HEK293 (cell line): ENCODE data around the gene PPM1N.

ENCODE experiments used
- KLF16 ChIP-seq: fragments of 450-650 bp; formaldehyde crosslinking; IDR thresholded peaks from 2 replicates; pipeline ENCODE4 v1.5.1; 2017; ENCODE audit warnings: missing biosample characterization, missing genetic modification characterization
- PRDM1 ChIP-seq: fragments of 450-650 bp; formaldehyde crosslinking; IDR thresholded peaks from 2 replicates; pipeline ENCODE4; 2016; ENCODE audit warnings: missing biosample characterization, missing genetic modification characterization
- ZNF10 ChIP-seq: fragments of 450-650 bp; formaldehyde crosslinking; IDR thresholded peaks from 2 replicates; pipeline ENCODE4 v1.5.1; 2017; ENCODE audit warnings: missing biosample characterization, missing genetic modification characterization
- ZNF350 ChIP-seq: fragments of 450-650 bp; formaldehyde crosslinking; IDR thresholded peaks from 2 replicates; pipeline ENCODE4 v1.5.0; 2017; ENCODE audit warnings: missing biosample characterization, mild to moderate bottlenecking, missing genetic modification characterization
- ZNF366 ChIP-seq: fragments of 450-650 bp; formaldehyde crosslinking; conservative IDR thresholded peaks from 2 replicates; pipeline ENCODE4 v1.5.1; 2016; ENCODE audit warnings: missing biosample characterization, missing genetic modification characterization
- ZNF529 ChIP-seq: fragments of 450-650 bp; formaldehyde crosslinking; IDR thresholded peaks from 2 replicates; pipeline ENCODE4 v1.5.1; 2017; ENCODE audit warnings: missing genetic modification characterization, missing biosample characterization; ENCODE audit not compliant: insufficient replicate concordance
- TF ChIP-seq, protein P1 (sequence below): fragments of 450-650 bp; formaldehyde crosslinking; IDR thresholded peaks from 2 replicates; pipeline ENCODE4 v1.5.1; 2016; ENCODE audit warnings: missing biosample characterization, missing genetic modification characterization
- TF ChIP-seq, protein P2 (sequence below): fragments of 450-650 bp; formaldehyde crosslinking; IDR thresholded peaks from 2 replicates; pipeline ENCODE4 v1.5.1; 2016; ENCODE audit warnings: missing biosample characterization, missing genetic modification characterization
- TF ChIP-seq, protein P3 (sequence below): fragments of 450-650 bp; formaldehyde crosslinking; IDR thresholded peaks from 2 replicates; pipeline ENCODE4 v1.5.1; 2016; ENCODE audit warnings: missing biosample characterization, missing genetic modification characterization
- TF ChIP-seq, protein P4 (sequence below): fragments of 450-650 bp; formaldehyde crosslinking; IDR thresholded peaks from 2 replicates; pipeline ENCODE4 v1.5.1; 2016; ENCODE audit warnings: missing biosample characterization, missing genetic modification characterization

DNA sequence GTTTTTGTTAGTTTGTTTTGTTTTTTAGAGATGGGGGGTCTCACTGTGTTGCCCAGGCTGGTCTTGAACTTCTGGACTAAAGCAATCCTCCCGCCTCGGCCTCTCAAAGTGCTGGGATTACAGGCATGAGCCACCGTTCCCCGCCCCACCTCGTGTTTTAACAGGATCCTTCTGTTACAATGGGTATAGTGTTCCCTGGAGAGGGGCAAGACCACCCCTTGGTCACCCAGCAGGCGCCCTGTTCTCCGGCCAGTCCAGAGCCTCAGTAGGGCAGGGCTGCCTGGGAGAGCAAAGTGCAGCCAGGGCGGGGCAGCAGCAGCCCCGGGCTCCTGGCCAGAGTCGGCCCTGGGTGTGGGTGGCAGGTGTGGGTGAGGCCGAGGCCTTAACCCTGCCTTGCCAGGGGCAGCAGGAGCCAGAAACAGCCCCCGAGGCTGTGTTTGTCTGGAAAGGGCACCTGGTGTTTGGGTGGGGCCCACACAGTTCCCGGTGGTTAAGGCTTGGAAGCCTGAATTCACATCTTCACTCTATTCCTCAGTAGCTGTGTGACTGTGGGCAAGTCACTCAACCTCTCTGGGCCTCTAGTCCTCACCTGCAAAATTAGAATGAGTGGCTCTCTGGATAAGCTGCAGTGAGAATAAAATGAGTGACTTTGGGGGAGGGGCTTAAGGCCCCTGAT is 16.3 kb downstream of the PPM1N start:
- TF ChIP-seq ZNF350 (tag by site-specific recombination) = no peak
- TF ChIP-seq, protein P1, sequence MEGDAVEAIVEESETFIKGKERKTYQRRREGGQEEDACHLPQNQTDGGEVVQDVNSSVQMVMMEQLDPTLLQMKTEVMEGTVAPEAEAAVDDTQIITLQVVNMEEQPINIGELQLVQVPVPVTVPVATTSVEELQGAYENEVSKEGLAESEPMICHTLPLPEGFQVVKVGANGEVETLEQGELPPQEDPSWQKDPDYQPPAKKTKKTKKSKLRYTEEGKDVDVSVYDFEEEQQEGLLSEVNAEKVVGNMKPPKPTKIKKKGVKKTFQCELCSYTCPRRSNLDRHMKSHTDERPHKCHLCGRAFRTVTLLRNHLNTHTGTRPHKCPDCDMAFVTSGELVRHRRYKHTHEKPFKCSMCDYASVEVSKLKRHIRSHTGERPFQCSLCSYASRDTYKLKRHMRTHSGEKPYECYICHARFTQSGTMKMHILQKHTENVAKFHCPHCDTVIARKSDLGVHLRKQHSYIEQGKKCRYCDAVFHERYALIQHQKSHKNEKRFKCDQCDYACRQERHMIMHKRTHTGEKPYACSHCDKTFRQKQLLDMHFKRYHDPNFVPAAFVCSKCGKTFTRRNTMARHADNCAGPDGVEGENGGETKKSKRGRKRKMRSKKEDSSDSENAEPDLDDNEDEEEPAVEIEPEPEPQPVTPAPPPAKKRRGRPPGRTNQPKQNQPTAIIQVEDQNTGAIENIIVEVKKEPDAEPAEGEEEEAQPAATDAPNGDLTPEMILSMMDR (tag by site-specific recombination) = no peak
- TF ChIP-seq ZNF529 (tag by site-specific recombination) = no peak
- TF ChIP-seq PRDM1 (tag by site-specific recombination) = no peak
- TF ChIP-seq, protein P2, sequence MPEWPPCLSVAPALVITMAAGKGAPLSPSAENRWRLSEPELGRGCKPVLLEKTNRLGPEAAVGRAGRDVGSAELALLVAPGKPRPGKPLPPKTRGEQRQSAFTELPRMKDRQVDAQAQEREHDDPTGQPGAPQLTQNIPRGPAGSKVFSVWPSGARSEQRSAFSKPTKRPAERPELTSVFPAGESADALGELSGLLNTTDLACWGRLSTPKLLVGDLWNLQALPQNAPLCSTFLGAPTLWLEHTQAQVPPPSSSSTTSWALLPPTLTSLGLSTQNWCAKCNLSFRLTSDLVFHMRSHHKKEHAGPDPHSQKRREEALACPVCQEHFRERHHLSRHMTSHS (tag by site-specific recombination) = no peak
- TF ChIP-seq, protein P3, sequence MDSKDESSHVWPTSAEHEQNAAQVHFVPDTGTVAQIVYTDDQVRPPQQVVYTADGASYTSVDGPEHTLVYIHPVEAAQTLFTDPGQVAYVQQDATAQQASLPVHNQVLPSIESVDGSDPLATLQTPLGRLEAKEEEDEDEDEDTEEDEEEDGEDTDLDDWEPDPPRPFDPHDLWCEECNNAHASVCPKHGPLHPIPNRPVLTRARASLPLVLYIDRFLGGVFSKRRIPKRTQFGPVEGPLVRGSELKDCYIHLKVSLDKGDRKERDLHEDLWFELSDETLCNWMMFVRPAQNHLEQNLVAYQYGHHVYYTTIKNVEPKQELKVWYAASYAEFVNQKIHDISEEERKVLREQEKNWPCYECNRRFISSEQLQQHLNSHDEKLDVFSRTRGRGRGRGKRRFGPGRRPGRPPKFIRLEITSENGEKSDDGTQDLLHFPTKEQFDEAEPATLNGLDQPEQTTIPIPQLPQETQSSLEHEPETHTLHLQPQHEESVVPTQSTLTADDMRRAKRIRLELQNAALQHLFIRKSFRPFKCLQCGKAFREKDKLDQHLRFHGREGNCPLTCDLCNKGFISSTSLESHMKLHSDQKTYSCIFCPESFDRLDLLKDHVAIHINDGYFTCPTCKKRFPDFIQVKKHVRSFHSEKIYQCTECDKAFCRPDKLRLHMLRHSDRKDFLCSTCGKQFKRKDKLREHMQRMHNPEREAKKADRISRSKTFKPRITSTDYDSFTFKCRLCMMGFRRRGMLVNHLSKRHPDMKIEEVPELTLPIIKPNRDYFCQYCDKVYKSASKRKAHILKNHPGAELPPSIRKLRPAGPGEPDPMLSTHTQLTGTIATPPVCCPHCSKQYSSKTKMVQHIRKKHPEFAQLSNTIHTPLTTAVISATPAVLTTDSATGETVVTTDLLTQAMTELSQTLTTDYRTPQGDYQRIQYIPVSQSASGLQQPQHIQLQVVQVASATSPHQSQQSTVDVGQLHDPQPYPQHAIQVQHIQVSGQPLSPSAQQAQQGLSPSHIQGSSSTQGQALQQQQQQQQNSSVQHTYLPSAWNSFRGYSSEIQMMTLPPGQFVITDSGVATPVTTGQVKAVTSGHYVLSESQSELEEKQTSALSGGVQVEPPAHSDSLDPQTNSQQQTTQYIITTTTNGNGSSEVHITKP (tag by site-specific recombination) = no peak
- TF ChIP-seq ZNF10 = no peak
- TF ChIP-seq, protein P4, sequence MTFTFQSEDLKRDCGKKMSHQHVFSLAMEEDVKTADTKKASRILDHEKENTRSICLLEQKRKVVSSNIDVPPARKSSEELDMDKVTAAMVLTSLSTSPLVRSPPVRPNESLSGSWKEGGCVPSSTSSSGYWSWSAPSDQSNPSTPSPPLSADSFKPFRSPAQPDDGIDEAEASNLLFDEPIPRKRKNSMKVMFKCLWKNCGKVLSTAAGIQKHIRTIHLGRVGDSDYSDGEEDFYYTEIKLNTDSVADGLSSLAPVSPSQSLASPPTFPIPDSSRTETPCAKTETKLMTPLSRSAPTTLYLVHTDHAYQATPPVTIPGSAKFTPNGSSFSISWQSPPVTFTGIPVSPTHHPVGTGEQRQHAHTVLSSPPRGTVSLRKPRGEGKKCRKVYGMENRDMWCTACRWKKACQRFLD (tag by site-specific recombination) = no peak
- no peak for TF ChIP-seq ZNF366
- TF ChIP-seq KLF16 (tag by site-specific recombination) = no peak
